GM19099 (cell line): ENCODE measurements around the gene CASZ1.

Experiments
- POLR2A ChIP-seq: IDR thresholded peaks from 3 replicates; pipeline ENCODE4 v1.6.1; 2011; ENCODE audit warnings: low read depth; ENCODE audit not compliant: insufficient read length; ENCODE audit errors: extremely low read depth

The CASZ1 gene

GRCh38 chr1:10724948-10725847, 71.2 kb downstream of the CASZ1 start:
- TF ChIP-seq POLR2A: no peak

- TF ChIP-seq POLR2A: no peak
Observed at GRCh38 chr1:10724511-10724910, 71.9 kb downstream of the CASZ1 start.

GRCh38 chr1:10724052-10724494, 72.4 kb downstream of the CASZ1 start:
- no peak for TF ChIP-seq POLR2A

GRCh38 chr1:10723317-10723716, 73.1 kb downstream of the CASZ1 start:
- no peak for TF ChIP-seq POLR2A

- no peak for TF ChIP-seq POLR2A
Observed at GRCh38 chr1:10722803-10723202, 73.6 kb downstream of the CASZ1 start.

- TF ChIP-seq POLR2A: no peak
Observed at GRCh38 chr1:10721381-10722321, 74.8 kb downstream of the CASZ1 start.

- no peak for TF ChIP-seq POLR2A
Observed at GRCh38 chr1:10720635-10721034, 75.8 kb downstream of the CASZ1 start.

GRCh38 chr1:10718083-10718415, 78.4 kb downstream of the CASZ1 start:
- TF ChIP-seq POLR2A: no peak

- no peak for TF ChIP-seq POLR2A
Observed at GRCh38 chr1:10717296-10718082, 79.0 kb downstream of the CASZ1 start.

- no peak for TF ChIP-seq POLR2A
Observed at GRCh38 chr1:10716840-10717239, 79.6 kb downstream of the CASZ1 start.

- no peak for TF ChIP-seq POLR2A
Observed at GRCh38 chr1:10714337-10715114, 81.9 kb downstream of the CASZ1 start.

- TF ChIP-seq POLR2A: no peak
Observed at GRCh38 chr1:10713614-10714013, 82.8 kb downstream of the CASZ1 start.

- no peak for TF ChIP-seq POLR2A
Observed at GRCh38 chr1:10712568-10713362, 83.7 kb downstream of the CASZ1 start.
